Islet of Langerhans (tissue), 1 donor: Measurements from ENCODE around the gene HIP1.

Experiments
- FAIRE-seq: peaks from one replicate; lab custom pipeline; 2011; peaks lifted over from hg19 to GRCh38; lab: Jason Lieb, UNC

The HIP1 gene

GRCh38 chr7:75669579-75669978 lies 69.2 kb downstream of the HIP1 start:
- FAIRE-seq, result no peak

- no peak for FAIRE-seq
Observed at GRCh38 chr7:75667938-75668337, 70.8 kb downstream of the HIP1 start.

- no peak for FAIRE-seq
Observed at GRCh38 chr7:75663302-75663907, 75.3 kb downstream of the HIP1 start.

GRCh38 chr7:75662579-75663301 lies 76.0 kb downstream of the HIP1 start:
- no peak for FAIRE-seq

- FAIRE-seq, result no peak
Observed at GRCh38 chr7:75660566-75661215, 78.0 kb downstream of the HIP1 start.

- FAIRE-seq, result no peak
Observed at GRCh38 chr7:75658802-75659201, 79.9 kb downstream of the HIP1 start.

- FAIRE-seq, result no peak
Observed at GRCh38 chr7:75658369-75658768, 80.4 kb downstream of the HIP1 start.

- no peak for FAIRE-seq
Observed at GRCh38 chr7:75657866-75658265, 80.9 kb downstream of the HIP1 start.

GRCh38 chr7:75656740-75657139 lies 82.0 kb downstream of the HIP1 start:
- no peak for FAIRE-seq

GRCh38 chr7:75655536-75655935 lies 83.2 kb downstream of the HIP1 start:
- FAIRE-seq, result no peak

- FAIRE-seq, result no peak
Observed at GRCh38 chr7:75654855-75655254, 83.9 kb downstream of the HIP1 start.

- no peak for FAIRE-seq
Observed at GRCh38 chr7:75653651-75654050, 85.1 kb downstream of the HIP1 start.

- no peak for FAIRE-seq
Observed at GRCh38 chr7:75652788-75653187, 86.0 kb downstream of the HIP1 start.

GRCh38 chr7:75650681-75651080 lies 88.1 kb downstream of the HIP1 start:
- no peak for FAIRE-seq

- no peak for FAIRE-seq
Observed at GRCh38 chr7:75650062-75650461, 88.7 kb downstream of the HIP1 start.

- FAIRE-seq, result no peak
Observed at GRCh38 chr7:75649462-75649861, 89.3 kb downstream of the HIP1 start.

- no peak for FAIRE-seq
Observed at GRCh38 chr7:75647709-75648438, 90.9 kb downstream of the HIP1 start.

GRCh38 chr7:75646571-75647102 lies 92.1 kb downstream of the HIP1 start:
- no peak for FAIRE-seq

GRCh38 chr7:75645570-75645969 lies 93.2 kb downstream of the HIP1 start:
- no peak for FAIRE-seq

GRCh38 chr7:75644589-75644988 lies 94.2 kb downstream of the HIP1 start:
- no peak for FAIRE-seq

GRCh38 chr7:75642810-75643486 lies 95.8 kb downstream of the HIP1 start:
- no peak for FAIRE-seq

GRCh38 chr7:75640201-75640600 lies 98.5 kb downstream of the HIP1 start:
- FAIRE-seq, result no peak
